Large intestine (tissue), 3 donors: ENCODE data around the gene KRT14. TPM values are rescaled to one million over a fixed set of nuclear protein-coding genes. Genes with fewer than 3 reads are reported as not detected.
A peak's percentile ranks its signal among the peaks of the same experiment; 100 is the strongest.

Experiments used
- DNase-seq, 2 donors: peaks; one replicate each; pipeline versions ENCODE4 v3.0.0 to v3.0.0-alpha.2; 2013
- H3K27ac ChIP-seq: one replicate; pipeline ENCODE4 v1.5.1; 2013; ENCODE audit warnings: low read length
- H3K27me3 ChIP-seq: 2 replicates; pipeline ENCODE4 v1.6.1; 2013; ENCODE audit warnings: low read length; ENCODE audit not compliant: control insufficient read depth, insufficient read depth
- H3K36me3 ChIP-seq: 2 replicates; pipeline ENCODE4 v1.6.1; 2013; ENCODE audit warnings: low read length; ENCODE audit not compliant: control insufficient read depth, insufficient read depth
- H3K4me1 ChIP-seq: one replicate; pipeline ENCODE4 v1.6.1; 2013; ENCODE audit warnings: low read length; ENCODE audit not compliant: control insufficient read depth, insufficient read depth
- H3K4me3 ChIP-seq: one replicate; pipeline ENCODE4 v1.5.1; 2013; ENCODE audit warnings: low read length
- H3K9me3 ChIP-seq: one replicate; pipeline ENCODE4 v1.6.1; 2013; ENCODE audit warnings: mild to moderate bottlenecking, low read depth, low read length, moderate library complexity; ENCODE audit not compliant: control insufficient read depth
- WGBS: methylation state at CpG from one replicate; pipeline ENCODE4 v1.1.5; 2013; ENCODE audit warnings: low lambda C conversion rate; ENCODE audit not compliant: insufficient coverage; 5-methylcytosine and 5-hydroxymethylcytosine counted together
- polyA plus RNA-seq: library from polyadenylated mRNA; unstranded; fragments of 120-200 nt; gene quantifications from one replicate; pipeline ENCODE4 v1.2.1, GENCODE V29; 2013

Gene KRT14
- polyA plus RNA-seq, 1 donor, result 0.07 TPM

DNA sequence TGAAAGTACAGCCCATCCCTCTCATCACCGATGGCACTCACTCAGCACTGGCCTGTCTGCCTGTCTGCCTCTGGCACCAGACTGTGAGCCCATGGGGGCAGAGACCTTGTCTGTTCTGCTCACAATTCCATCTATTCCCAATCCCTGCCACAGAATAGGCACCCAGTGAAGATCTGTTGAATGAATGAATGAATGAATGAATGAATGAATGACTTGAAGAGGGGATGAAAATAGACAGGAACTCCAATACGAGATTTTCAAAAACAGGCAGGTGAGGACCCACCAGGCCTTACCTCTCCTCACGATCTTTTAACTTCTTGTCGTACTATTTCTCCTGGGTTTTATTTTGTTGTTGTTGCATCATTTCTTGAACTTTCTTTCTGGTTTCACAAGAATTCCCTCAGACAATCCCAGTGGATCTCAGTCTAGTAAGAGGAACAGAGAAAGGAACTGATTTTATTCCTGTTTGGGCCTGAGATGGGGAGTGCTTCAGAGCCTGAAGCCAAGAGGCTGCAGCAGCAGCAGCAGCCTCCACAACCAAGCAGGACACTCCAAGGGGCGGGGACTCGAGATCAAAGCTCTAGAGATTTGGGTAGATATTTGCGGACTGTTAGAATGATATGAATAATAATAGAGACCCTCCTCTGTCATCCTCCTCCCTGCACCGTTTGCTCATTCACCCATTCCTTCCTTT lies 32.6 kb downstream of the KRT14 start:
- H3K36me3 ChIP-seq, result no peaks in the 10 kb centered on the region
- no peak for DNase-seq
- peaks cover 12% of the 10 kb centered on the region for H3K4me1 ChIP-seq
- 100% methylated on average over 3 of the region's 8 CpGs for WGBS
- H3K9me3 ChIP-seq, result no peaks in the 10 kb centered on the region
- H3K27me3 ChIP-seq, result peaks cover 16% of the 10 kb centered on the region
- H3K4me3 ChIP-seq, result no peak overlapping the region
- no peak overlapping the region for H3K27ac ChIP-seq

DNA sequence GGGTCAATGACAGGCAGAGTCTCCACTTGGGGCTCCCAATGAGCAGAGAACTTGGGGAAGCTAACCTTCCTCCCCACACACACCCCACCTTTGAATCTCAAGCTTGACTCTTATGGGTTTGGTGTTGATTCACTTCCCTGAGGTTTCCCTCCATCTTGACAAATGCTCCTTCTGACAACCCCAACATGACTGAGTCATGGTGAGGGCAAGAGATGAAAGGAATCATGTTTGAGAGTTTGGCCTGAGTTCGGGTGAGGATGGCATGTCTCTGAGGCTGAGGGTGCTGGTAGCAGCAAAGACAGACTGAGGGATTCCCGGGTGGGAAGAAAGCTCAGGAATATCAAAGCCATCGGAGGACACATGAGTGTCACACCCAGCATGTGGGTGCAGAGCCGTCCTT lies 33.5 kb downstream of the KRT14 start:
- Histone ChIP-seq H3K4me3 (no peak overlapping the region), H3K27ac (no peak overlapping the region)
- no CpG with 5 or more reads among the region's 4 CpGs for WGBS

DNA sequence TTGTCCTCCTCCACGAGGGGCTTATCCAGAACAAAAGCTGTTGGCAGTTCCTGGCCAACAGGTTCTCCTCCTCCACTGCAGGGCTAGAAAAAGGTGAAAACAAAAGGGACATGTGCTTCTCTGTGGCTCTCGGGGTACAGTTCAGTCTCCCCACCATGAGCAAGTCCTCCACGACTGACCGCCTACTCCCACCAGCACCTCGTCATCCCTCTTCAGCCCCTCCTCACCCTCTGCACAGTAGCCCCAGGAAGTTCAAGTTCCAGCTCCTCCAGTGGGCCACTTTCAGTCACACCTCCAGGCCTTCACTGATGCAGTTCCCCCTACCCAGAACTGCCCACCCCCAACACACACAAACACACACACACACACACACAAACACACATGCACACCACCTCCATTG lies 34.2 kb downstream of the KRT14 start:
- H3K4me1 ChIP-seq, result peaks cover 21% of the 10 kb centered on the region
- WGBS, result no CpG with 5 or more reads among the region's 5 CpGs
- H3K4me3 ChIP-seq, result no peak overlapping the region
- no peak for DNase-seq
- no peaks in the 10 kb centered on the region for H3K36me3 ChIP-seq
- H3K27me3 ChIP-seq, result peaks cover 21% of the 10 kb centered on the region
- no peak overlapping the region for H3K27ac ChIP-seq
- no peaks in the 10 kb centered on the region for H3K9me3 ChIP-seq

More for the DNA sequence above, 33.5 kb downstream of the KRT14 start:
- Histone ChIP-seq H3K9me3 (no peaks in the 10 kb centered on the region), H3K4me1 (peaks cover 21% of the 10 kb centered on the region), H3K36me3 (no peaks in the 10 kb centered on the region), H3K27me3 (peaks cover 17% of the 10 kb centered on the region)
- DNase-seq, result no peak

DNA sequence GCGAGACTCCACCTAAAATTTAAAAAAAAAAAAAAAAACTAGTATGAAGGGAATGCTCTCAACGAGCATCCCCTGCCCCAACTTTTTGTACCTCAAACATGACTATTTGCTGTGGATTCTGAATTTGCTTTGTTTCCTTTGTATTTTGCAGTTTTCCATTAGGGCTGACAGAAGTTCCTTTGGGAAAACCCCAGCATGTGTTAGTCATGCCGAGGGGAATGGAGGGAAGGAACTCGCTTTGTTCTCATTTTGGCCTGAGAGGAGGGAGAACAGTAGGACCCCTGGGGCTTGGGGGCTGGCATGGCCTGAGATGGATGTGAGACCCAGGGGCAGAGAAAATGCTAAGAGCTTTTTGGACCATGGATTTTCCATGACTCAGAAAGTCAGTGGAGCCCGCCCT lies 35.3 kb downstream of the KRT14 start:
- no CpG with 5 or more reads among the region's 5 CpGs for WGBS
- Histone ChIP-seq H3K36me3 (no peaks in the 10 kb centered on the region), H3K27ac (no peak overlapping the region)

DNA sequence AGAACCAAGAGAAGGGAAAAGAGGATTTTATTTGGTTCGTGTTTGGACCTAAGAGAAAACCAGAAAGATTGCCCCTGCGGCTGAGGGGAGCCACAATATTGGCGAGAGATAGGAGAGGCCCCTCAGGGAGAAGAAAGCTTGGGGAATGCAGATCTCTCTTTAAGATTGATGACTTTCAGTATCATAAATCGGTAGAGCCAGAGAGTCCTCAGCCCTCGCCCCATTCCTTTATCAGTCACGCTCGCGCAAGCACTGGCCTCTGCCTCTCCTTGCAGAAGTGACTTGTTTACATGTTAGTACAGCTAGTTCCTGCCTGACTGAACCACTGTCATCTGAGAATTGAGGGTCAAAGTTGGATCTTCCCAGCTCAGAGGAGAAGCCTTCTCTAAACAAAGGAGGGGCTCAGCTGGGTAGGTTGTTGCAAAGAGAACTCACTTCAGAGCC lies 37.1 kb downstream of the KRT14 start:
- Histone ChIP-seq H3K27ac (peak overlapping the region; percentile 68), H3K27me3 (peaks cover 20% of the 10 kb centered on the region), H3K9me3 (peaks cover 5% of the 10 kb centered on the region), H3K36me3 (no peaks in the 10 kb centered on the region), H3K4me3 (no peak overlapping the region), H3K4me1 (peaks cover 26% of the 10 kb centered on the region)
- WGBS, result no CpG with 5 or more reads among the region's 8 CpGs
- DNase-seq, result peak; percentile 69 to 78

More for the DNA sequence above, 35.3 kb downstream of the KRT14 start:
- peaks cover 21% of the 10 kb centered on the region for H3K4me1 ChIP-seq
- H3K27me3 ChIP-seq, result peaks cover 21% of the 10 kb centered on the region
- peaks cover 5% of the 10 kb centered on the region for H3K9me3 ChIP-seq
- no peak overlapping the region for H3K4me3 ChIP-seq
- no peak for DNase-seq

DNA sequence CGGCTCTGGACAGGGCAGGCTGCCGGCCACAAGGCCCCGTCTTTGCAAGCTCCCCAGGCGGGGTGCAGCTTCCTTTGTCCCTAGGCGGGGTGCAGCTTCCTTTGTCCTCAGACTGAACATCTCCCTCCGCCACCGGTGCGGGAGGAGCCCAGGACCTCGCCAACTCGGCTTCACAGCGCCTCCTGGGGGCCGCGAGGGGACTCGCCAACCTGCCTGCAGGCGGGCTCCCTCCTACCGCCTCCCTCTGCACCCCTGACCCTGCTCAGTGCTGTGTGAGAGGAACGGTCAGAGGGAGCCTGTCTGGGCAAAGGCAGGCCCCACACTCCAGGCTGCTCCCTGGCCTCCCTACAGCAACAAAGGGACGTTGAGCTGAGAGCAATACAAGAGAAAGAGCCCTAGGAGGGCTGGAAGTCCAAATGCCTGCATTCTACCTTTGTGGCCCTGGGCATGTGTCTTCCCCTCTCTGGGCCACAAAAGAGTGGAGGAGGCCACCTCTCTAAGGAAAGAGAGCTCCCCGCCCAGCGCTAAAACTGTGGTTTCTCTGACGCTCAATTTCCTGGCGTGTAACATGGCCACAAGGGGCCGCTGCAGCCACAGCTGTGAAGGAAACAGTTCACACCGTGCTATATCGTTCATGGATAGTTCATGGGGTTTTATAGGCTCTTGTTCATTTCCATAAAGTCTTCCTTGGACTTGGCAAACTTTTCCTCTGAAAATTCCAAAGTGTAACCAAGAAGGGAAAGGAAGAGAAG lies 37.7 kb downstream of the KRT14 start:
- DNase-seq, result peak; percentile 71 to 78
- Histone ChIP-seq H3K27ac (peak overlapping the region; percentile 68), H3K4me1 (peaks cover 32% of the 10 kb centered on the region), H3K4me3 (peak overlapping the region; percentile 19), H3K9me3 (peaks cover 5% of the 10 kb centered on the region), H3K27me3 (peaks cover 20% of the 10 kb centered on the region), H3K36me3 (no peaks in the 10 kb centered on the region)
- no CpG with 5 or more reads among the region's 25 CpGs for WGBS

DNA sequence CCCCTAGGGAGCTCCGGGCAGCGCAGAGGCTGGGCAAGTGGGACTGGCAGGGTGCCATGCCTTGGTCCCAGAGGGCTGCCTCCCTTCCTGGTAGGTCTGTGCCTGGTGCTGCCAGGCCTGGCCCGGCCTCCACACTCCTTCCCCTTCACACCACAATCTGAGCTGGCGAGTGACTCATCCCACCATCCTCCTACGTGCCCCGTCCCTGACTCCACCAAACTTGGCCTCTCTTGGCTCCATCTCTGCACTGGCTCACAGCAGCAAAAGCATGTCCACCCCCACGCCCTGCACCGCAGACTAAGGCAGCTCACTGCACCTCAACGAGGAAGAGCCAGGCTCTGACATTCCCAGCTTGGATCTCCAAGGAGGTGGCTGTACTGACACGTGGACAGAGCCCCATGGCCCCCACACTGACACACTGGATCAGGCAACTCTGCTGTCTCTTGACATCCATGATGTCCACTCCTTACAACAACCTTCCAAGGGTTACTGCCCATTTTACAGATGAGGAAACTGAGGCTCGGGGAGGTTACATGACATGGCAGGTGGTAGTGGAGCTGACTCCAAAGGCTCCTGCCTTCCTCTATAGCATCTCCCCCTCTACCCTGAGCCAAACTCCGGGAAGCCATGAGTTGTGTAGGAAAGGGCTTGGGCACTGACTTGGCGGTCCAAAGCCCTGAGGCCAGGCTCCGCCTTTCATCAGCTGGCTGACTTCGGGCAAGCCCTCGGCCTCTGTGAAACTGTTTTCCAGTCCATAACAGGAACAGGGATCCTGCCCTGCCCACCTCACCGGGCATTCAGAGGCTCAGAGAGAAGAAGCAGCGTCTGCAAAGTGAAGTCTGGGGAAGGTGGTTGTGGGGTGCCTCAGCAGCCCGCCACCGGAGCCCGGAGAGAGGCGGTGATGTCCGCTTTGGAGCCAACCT lies 38.5 kb downstream of the KRT14 start:
- H3K4me1 ChIP-seq, result peaks cover 32% of the 10 kb centered on the region
- no peaks in the 10 kb centered on the region for H3K36me3 ChIP-seq
- H3K27me3 ChIP-seq, result peaks cover 20% of the 10 kb centered on the region
- WGBS, result no CpG with 5 or more reads among the region's 23 CpGs
- peak overlapping the region; percentile 19 for H3K4me3 ChIP-seq
- no peak overlapping the region for H3K27ac ChIP-seq
- DNase-seq, result no peak
- peaks cover 5% of the 10 kb centered on the region for H3K9me3 ChIP-seq

DNA sequence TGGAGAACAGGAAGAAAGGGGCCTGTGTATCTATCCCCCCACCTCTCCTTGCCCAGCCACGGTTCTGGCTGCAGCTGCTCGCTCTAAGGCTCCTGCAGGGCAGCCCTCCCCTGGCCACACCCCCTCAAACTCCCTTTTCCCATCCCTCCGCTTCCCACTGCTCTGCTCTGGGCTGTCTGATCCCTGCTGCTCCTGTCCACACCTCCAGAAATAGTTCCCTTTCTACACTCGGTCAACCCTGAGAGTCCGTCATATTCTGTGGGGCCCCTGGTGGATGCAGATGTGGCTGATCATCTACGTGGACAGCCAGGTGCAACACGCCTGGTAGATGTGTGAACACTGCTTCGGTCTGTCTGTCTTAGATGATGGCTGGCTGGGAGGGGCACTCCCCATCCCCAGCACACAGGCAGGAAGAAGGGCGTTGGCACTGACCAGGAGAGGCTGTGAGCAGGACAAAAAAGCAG lies 39.3 kb downstream of the KRT14 start:
- Histone ChIP-seq H3K36me3 (no peaks in the 10 kb centered on the region), H3K4me1 (peaks cover 32% of the 10 kb centered on the region), H3K9me3 (peaks cover 5% of the 10 kb centered on the region), H3K27me3 (peaks cover 20% of the 10 kb centered on the region), H3K27ac (no peak overlapping the region), H3K4me3 (no peak overlapping the region)
- DNase-seq, result no peak
- no CpG with 5 or more reads among the region's 9 CpGs for WGBS

DNA sequence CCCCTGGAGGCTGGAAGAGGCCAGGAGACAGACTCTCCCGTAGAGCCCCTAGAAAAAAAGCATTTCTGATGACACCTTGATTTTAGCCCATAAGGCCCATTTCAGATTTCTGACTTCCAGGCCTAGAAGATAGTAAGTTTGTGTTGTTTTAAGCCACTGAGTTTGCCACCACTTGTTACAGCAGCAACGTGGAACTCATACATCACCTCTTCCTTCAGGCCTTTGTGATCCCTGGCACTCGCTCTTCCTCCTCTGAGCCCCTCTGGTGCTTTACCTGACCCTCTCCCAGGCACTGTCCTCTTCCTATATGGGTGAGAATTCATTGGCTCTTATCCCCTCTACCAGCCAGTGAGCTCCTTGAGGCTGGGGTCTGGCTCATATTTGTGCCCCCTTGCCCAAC lies 39.9 kb downstream of the KRT14 start:
- Histone ChIP-seq H3K27me3 (peaks cover 20% of the 10 kb centered on the region), H3K27ac (no peak overlapping the region), H3K9me3 (peaks cover 5% of the 10 kb centered on the region), H3K4me3 (no peak overlapping the region), H3K4me1 (peaks cover 32% of the 10 kb centered on the region), H3K36me3 (no peaks in the 10 kb centered on the region)
- DNase-seq, result no peak
- no CpG with 5 or more reads among the region's 3 CpGs for WGBS

DNA sequence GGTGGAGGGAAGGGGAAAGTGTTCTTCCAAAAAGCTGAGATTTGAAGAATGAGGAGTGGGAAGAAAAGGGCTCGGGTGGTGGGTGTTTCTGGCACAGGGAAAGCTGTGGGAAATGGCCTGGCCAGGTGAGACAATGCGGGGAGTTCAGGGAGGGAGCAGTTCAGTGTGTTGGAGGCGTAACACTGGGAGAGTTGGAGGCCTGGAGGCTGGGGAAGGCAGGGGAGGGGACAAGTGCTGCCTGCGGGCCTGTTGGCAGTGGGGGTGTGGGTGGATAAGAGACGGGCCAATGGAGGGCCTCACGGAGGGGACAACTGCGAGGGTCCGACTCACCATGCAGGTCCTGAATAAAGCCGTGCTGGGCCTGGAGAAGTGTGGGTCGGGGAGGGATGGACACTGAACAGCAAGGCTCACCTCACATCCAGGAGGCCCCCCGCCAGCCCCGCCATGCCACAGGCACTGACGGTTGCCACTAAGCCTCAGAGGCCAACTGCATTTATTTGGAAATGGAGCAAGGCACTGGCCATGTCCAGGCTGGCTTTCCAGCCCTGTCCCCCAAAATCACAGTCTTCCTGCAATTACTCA lies 40.8 kb downstream of the KRT14 start:
- no CpG with 5 or more reads among the region's 13 CpGs for WGBS
- Histone ChIP-seq H3K36me3 (no peaks in the 10 kb centered on the region), H3K27me3 (peaks cover 28% of the 10 kb centered on the region), H3K27ac (no peak overlapping the region), H3K9me3 (peaks cover 5% of the 10 kb centered on the region), H3K4me1 (peaks cover 32% of the 10 kb centered on the region), H3K4me3 (no peak overlapping the region)
- DNase-seq, result no peak
